Sciatic nerve (tissue), 2 donors: Measurements from ENCODE around the gene INPP5A. TPM values are rescaled to one million over a fixed set of nuclear protein-coding genes. Genes with fewer than 3 reads are reported as not detected.
"Not testable (repeated sequence)": the region's sequence is repeated elsewhere in the genome, so short reads cannot be mapped to it uniquely, and the experiment has no call there.

Experiments used
- ATAC-seq: fragments of 200-7000 bp; cut with Tn5 transposase; one replicate; pipeline ENCODE4 v1.9.1; 2020; ENCODE audit warnings: mild to moderate bottlenecking, moderate library complexity
- DNase-seq: peaks from one replicate; pipeline ENCODE4 v3.0.0-alpha.2; 2020; ENCODE audit warnings: low spot score
- intact Hi-C: fragments of 100-400 bp; cut with DNase I; formaldehyde crosslinking; loops from one replicate; pipeline ENCODE4 v1.14.2; 2022
- total RNA-seq: library from RNA; stranded (reverse); fragmentation: NEBNext Ultra II Directional; extraction: Animal tissue kit (Norgen Biotek cat#: 25700); gene quantifications from one replicate; pipeline ENCODE4 v1.2.1, GENCODE V29; 2021
- donor health status: DM: no; HTN: no; CAD: no.
- donor health status: DM: no; HTN: no; CAD: no.

Gene INPP5A
- total RNA-seq, 1 donor from 2014 or later: 54.3 TPM

DNA sequence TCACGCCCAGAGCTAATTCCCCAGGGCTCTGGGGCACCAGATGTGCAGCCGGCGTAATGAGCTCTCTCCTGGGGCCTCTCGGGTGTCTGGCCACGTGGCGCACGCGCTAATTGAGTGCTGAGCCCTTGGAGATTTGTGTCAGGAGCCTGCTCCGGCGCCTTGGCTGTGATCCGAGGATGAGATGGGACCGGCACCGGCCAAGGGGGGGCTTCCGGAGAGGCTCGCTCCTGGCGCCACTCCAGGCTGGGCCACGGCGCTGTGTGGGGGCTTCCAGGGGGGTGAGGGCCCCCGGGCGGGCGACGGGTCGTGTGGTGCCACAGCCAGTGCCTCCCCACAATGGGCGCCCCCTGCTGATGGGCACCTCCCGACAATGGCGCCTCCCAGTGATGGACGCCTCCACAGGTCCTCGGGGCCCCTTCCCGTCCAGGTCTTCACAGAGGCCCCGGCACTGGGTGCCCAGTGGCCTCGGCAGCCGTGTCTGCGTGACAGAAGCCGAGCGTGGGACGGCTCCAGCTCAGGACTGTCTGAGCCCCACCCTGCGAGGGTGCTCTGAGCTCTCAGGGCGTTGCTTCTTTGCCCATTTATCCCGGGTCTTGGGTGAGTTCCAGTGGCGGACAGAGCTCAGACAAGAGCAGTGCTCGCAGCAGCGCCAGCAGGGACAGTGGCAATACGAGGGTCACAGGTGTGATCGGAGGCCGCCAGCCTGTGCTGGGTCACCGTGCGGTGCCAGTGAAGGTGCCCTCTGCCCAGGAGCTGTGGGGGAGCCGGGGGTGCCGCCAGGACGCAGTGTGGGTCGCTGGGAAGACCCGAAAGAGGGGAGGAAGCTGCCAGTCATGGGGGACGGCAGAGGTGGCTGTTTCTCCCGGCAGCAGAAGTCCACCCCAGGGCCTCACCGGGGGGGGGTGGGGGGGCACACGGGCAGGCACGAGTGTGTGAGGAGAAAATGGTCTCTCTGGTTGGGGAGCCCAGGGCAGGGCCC is 256.6 kb downstream of the INPP5A start:
- intact Hi-C loops: no loop called here
- no peak for DNase-seq
- ATAC-seq: no peak

DNA sequence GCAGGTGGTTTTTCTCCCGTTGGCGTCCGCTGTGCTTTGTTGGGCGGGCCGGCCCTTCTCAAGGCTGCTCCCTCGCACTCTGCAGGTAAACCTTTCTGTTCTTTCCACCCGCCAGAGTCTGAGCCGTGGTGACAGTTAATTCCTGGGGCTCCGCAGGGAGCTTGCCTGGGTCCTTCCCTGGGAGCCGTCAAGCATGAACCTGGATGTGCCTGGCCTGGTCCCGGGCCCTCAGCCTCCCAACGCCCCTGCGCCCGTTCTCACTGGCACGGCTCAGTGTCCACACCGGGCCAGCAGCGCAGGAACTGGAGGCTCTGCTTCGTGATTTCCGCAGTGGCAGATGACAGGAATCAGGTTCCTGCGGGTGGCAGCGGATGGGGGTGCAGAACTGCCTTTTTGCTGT is 259.3 kb downstream of the INPP5A start:
- DNase-seq (no peak), ATAC-seq (no peak)
- intact Hi-C loops: no loop called here

DNA sequence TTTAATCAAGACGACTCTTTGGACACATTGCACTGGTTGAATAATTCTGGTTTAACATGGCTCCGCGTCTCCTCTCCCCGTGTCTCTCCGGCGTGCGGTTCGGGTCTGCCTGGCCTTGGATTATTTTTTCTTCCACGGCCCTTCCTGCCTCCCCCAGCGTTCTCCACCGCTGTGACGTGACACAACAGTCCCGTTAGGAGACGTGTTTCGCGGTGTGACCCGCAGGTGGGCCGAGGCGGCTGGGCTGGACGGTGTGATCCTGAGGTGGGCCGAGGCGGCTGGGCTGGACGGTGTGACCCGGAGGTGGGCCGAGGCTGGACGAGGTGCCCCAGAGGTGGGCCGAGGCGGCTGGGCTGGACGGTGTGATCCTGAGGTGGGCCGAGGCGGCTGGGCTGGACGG is 260.4 kb downstream of the INPP5A start:
- intact Hi-C loops, DNase-seq, ATAC-seq: not testable (repeated sequence)

- no peak for DNase-seq
- intact Hi-C loops: no loop called here
- no peak for ATAC-seq
Measured at GRCh38 chr10:132798403-132798802, 260.8 kb downstream of the INPP5A start.

- intact Hi-C loops: no loop called here
- ATAC-seq (no peak), DNase-seq (no peak)
Measured at GRCh38 chr10:132798876-132799275, 261.3 kb downstream of the INPP5A start.

- intact Hi-C loops: no loop called here
- ATAC-seq (no peak), DNase-seq (no peak)
Measured at GRCh38 chr10:132799865-132800264, 262.3 kb downstream of the INPP5A start.

- DNase-seq (no peak), ATAC-seq (no peak)
- intact Hi-C loops: no loop called here
Measured at GRCh38 chr10:132802048-132802447, 264.5 kb downstream of the INPP5A start.

DNA sequence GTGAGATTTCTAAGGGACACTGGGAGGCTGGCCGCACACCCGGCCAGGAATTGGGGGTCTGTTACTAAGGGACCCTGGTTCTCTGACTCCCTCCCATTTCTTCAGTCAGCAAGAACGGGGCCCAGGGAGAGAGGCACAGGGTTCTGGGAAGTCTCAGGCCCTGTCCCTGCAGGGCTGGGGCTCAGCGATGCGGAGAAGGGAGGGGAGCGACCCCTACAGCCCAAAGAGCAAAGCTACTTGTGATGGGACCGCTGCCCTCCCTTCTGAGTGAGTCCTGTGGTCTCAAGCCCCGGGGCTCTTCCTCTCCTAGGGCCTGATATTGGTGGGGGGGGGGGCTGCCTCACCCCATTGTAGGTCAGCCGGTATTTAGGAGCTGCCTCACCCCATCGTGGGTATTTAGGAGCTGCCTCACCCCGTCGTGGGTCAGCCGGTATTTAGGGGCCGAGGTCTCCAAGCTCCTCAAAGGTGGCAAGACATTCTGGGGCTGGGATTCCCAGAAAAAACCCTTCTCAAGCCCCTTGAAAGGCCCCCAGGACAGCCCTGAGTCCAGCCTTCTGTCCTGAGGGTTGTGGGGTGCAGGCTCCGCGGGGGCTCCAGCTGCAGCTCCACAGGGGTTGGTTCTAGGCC is 265.2 kb downstream of the INPP5A start:
- DNase-seq (no peak), ATAC-seq (no peak)
- intact Hi-C loops: no loop called here

DNA sequence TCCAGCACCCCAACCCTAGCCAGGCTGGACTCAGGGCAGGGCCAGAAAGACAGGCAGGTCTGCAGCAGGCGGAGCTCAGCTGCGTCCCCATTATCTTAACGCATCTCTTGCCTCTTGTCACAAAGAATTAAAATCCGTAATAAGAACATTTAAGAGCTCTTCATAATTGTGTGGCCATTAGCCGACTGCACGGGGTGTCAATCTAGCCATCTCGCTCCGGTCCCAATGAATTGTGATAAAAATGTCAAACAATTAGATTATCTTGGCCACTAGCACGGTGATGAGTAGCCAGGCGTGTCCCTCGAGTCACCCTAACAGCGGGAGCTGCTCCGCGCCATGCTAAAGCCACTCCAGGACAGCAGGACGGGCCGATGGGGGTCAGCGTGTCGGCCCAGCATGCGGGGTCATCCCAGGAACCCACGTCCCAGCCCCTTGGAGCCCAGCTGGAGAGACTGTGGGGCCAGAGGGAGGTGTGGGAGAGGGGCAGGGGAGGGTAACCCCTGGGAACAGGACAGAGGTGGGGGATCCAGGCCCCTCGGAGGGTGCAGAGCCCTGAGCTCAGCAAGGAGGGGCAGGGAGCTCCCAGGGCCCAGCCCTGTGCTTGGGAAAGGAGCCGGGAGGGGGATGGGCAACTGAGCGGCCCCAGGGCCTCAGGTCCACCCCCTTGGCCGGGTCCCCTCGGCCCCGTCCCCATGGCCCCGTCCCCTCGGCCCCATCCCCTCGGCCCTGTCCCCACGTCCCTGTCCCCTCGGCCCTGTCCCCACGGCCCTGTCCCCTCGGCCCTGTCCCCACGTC is 266.0 kb downstream of the INPP5A start:
- DNase-seq (no peak), ATAC-seq (no peak)
- intact Hi-C loops: no loop called here

GRCh38 chr10:132804287-132804686 is 266.7 kb downstream of the INPP5A start:
- ATAC-seq: no peak
- intact Hi-C loops: no loop called here

DNA sequence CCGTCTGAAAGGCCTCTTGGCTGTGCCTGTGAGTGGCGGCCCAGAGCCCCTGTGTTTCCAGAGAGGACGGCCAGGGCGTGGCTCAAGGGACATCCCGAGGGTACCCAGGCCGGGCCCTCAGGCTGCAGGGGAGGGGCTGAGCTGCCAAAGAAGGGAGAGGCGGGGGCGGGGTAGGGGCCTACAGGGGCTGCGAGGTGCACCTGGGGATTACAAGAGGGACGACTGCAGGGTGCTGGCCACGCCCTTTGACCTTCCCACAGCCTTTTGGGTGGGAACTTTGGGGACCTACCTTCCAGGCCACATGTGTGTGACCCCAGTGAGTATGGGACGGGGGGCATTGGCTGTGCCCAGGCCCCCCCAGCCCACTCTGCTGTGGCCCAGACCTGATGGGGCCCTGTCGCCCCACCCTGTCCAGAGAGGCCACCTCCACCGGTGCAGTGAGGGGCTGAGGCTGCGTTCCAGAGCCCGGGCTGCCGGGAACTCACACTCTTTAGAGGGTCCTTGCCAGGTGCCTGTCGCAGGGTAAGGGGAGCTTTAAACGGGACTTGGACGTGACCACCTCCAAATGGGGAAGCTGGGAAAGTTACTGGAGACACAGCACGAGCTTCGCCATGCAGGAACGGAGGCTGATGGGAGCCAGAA is 267.3 kb downstream of the INPP5A start:
- intact Hi-C loops: no loop called here
- ATAC-seq (no peak), DNase-seq (no peak)

More at GRCh38 chr10:132804287-132804686, 266.7 kb downstream of the INPP5A start:
- no peak for DNase-seq

DNA sequence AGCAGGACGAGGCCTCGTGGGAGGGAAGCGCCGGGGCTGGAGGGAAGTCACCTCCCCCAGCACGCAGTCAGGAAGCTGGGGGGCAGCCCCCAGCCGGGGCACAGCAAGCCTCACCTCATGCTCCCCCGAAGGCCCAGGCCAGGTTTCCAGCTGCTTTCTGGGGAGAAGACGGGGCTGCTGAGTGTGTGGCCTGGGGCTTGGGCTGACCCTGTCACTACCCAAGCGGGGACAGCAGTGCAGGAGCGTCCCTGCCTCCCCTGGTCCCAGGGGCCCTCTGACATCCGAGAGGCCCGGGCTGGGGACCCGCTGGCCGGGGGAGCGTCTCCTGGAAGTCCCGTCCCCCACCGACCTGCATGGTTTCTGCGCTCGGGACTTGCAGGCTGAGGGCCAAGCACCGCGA is 268.0 kb downstream of the INPP5A start:
- intact Hi-C loops: no loop called here
- no peak for DNase-seq
- ATAC-seq: no peak

DNA sequence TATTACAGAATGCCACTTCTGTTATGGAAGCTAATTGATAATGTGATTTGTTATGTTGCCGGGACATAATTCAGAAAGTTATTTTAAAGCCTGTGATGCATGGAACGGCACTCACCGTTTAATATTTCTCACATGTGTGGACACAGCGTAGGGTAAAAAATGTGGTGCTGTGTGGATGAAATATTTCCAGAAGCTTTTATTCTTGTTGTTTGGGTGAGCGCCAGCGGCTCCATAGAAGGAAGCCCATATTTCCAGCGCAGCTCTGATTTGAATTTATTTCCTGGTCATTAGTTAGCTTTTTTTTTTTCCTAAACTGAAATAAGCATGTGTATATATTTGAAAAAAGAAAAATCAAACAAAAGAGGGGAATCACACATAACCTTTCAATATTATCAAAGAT is 268.5 kb downstream of the INPP5A start:
- intact Hi-C loops: no loop called here
- DNase-seq: no peak
- ATAC-seq: no peak

- DNase-seq: peak; percentile 39
- no peak for ATAC-seq
- intact Hi-C loops: no loop called here
Measured at GRCh38 chr10:132806561-132807003, 269.0 kb downstream of the INPP5A start.

DNA sequence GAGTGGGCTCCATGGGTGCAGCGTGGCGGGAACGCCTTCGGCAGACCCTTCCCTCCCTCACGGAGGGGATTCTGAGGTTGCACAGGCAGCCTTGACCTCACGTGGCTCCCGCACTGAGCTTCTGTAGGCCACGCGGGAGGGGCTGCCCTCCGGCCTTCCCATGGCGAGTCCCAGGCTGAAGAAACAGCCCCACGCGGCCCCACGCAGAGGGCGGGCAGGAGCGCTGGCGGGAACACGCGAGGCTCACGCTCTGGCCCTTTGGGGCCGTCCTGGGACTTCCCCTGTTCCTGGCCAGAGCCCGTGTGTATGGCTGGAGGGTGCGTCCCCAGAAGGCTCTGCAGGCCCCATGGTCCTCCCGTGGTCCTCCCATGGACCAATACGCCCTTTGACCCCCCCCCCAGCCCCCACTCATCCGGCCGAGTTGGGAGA is 270.0 kb downstream of the INPP5A start:
- ATAC-seq: no peak
- DNase-seq: peak; percentile 42
- intact Hi-C loops: no loop called here

- ATAC-seq (no peak), DNase-seq (peak; percentile 42)
- intact Hi-C loops: no loop called here
Measured at GRCh38 chr10:132808383-132809231, 271.0 kb downstream of the INPP5A start.

DNA sequence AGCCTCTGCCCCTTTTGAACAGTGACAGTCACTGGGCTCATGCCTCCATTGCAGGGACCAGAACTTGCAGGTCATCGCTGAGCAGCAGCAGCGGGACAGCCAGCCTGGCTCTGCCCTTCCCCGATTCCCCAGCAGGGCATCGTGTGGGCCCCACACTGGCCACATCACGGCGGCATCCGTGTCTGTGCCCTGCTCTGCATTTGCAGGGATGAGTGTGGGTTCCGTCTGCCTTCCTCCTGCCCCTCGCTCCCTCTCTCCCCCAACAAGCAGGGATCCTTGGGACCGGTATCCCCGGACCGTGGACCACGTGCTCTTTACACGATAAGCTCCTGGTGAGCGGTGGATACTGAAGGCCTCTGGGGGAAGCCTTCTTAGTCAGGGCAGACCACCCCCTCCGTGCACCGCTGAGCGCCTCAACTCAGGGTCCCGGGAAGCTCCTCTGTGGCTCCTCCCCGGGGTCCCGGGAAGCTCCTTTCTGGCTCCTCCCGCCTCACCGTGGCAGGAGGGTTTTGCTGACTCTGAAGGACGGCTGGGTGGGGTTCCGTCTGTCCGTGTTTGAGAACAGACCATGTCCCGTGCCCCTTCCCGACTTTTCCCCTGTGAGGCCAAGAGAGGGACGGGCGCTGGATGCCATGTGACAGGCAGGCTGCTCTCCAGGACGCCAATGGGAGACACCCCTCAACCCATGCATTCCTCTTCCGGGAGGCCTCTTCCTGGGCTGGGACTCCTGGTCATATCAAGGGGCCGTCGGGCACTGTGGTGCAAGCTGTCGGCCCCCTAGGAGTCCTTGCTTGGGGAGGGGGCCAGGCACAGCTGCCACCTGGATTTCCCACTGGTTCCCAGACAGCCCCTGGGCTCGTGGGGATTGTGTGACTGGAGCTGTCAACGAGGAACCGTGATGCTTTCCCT is 271.9 kb downstream of the INPP5A start:
- peak; percentile 45 for DNase-seq
- intact Hi-C loops: no loop called here
- no peak for ATAC-seq
